Right lobe of liver (tissue), 4 donors: ENCODE results near the gene SCAP.

Experiments
- CTCF ChIP-seq, 4 donors: fragments of 200-600 bp in 3 of 4; fragments of 450-650 bp in 1 of 4; IDR thresholded peaks; one replicate each; pipeline versions ENCODE4 v1.5.1 to v1.8.0; 2016 to 2022; ENCODE audit warnings: antibody characterized with exemption in 4 of 4, mild to moderate bottlenecking in 2 of 4
- POLR2A ChIP-seq: fragments of 450-650 bp; IDR thresholded peaks from one replicate; pipeline ENCODE4 v1.6.1; 2017; ENCODE audit warnings: antibody characterized with exemption, mild to moderate bottlenecking
- donor health status: DM: no; HTN: no; CAD: no.
- donor health status: DM: no; HTN: no; CAD: no.
- donor health status: DM: no; HTN: yes; CAD: no.

GRCh38 chr3:47413751-47414150 is 62.0 kb downstream of the SCAP start:
- TF ChIP-seq POLR2A (no peak), CTCF (IDR thresholded peaks at IDR 0.05) (no peak)
